ENCODE data around the gene UBN2. TPM values are rescaled to one million over a fixed set of nuclear protein-coding genes. Genes with fewer than 3 reads are reported as not detected.

Gene UBN2
- total and polyA plus RNA-seq, 10 of the 15 experiments (the other 5 are each of a cell fraction or from before 2014, with no cell fraction given) = 0.27 to 8.5 (median 2.5) TPM

GRCh38 chr7:139246905-139247304, 15.9 kb downstream of the UBN2 start (continued):
- no peak for TF ChIP-seq ZNF592 (IDR thresholded peaks at IDR 0.05)
- no peak for TF ChIP-seq IKZF1 (conservative IDR thresholded peaks at IDR 0.05)
- no peak for TF ChIP-seq NFIC (IDR thresholded peaks at IDR 0.05; ENCODE audit: low read depth, low read length)
- no peak for TF ChIP-seq SMC3 (IDR thresholded peaks at IDR 0.05; ENCODE audit: borderline replicate concordance, low read length)
- TF ChIP-seq ZNF217 (IDR thresholded peaks at IDR 0.05) = no peak
- no peak for TF ChIP-seq SIN3A (IDR thresholded peaks at IDR 0.05; ENCODE audit: low read depth, low read length)
- no peak for TF ChIP-seq EGR1 (IDR thresholded peaks at IDR 0.05; ENCODE audit: borderline replicate concordance in 1 of 2, low read depth in 2 of 2, low read length in 2 of 2)
- no peak for TF ChIP-seq IRF4 (IDR thresholded peaks at IDR 0.05; ENCODE audit: low read depth, low read length)

DNA sequence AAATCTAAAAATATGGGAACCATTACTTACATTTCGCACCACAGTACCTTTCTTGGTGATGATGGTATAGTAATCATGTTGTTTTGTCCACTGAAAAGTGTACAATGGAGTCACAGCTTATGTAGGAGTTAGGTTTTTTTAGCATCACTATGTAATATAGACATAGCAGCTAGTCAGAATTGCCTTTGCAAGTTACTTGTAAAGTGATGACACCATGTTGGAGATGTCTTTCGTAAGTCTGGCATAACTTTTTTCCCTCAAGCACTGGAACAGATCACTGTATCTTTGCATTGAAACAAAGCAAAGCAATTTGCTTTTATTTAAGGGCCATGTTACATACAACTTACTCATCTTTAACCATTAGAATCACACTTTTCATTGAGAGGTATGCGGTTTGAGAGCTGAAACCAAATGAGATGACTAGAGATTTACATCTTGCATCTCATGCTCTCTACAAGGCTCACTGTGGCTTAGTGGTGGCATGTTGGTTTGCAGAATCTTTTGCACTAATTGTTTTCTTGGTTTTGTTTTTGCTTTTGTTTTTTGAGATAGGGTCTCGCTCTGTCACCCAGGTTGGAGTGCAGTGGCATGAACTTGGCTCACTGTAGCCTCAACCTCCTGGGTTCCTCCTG, 18.3 kb downstream of the UBN2 start:
- in situ Hi-C loops (cut with MboI) = no loop called here
- Histone ChIP-seq H3K27me3 (replicated peaks in 1 of 2; ENCODE audit: control insufficient read depth in 2 of 2, insufficient read depth in 2 of 2, low read length in 1 of 2) (no peaks in the 10 kb centered on the region), H3K36me3 (ENCODE audit: control insufficient read depth in 2 of 2, insufficient read depth in 2 of 2, low read length in 1 of 2) (peaks cover 0 to 12% of the 10 kb centered on the region in 2 experiments; a peak in 3 of 4 replicates), H3K4me3 (no peak overlapping the region), H3K9ac (ENCODE audit: control insufficient read depth, insufficient read depth, low read length) (no peak overlapping the region), H2AFZ (ENCODE audit: control insufficient read depth, low read depth, low read length) (no peak overlapping the region), H3K4me2 (ENCODE audit: control insufficient read depth, insufficient read depth) (no peak overlapping the region), H4K20me1 (ENCODE audit: control insufficient read depth, insufficient read depth) (no peaks in the 10 kb centered on the region), H3K9me3 (replicated peaks; ENCODE audit: control insufficient read depth, insufficient read depth, low read length) (no peaks in the 10 kb centered on the region), H3K79me2 (ENCODE audit: control insufficient read depth, insufficient read depth, low read length) (no peaks in the 10 kb centered on the region), H3K27ac (ENCODE audit: control insufficient read depth, insufficient read depth) (no peak overlapping the region), H3K4me1 (ENCODE audit: control insufficient read depth, insufficient read depth, low read length) (no peaks in the 10 kb centered on the region)
- no peak for ATAC-seq
- DNase-seq (ENCODE audit: low read depth, low spot score) = no peak
- ChIA-PET CTCF (no interaction called here), SMC1A (ENCODE audit: uncharacterized antibody, unreplicated experiment) (no interaction called here), POLR2A (no interaction called here), RAD21 (ENCODE audit: unreplicated experiment) (no interaction called here)
- no TSS peak for BruUV-seq (replicated peaks)
- FAIRE-seq = no peak
- intact Hi-C loops (cut with micrococcal nuclease; ENCODE audit: unreplicated experiment) = no loop called here
- 98% methylated on average over 4 of the region's 4 CpGs for WGBS (ENCODE audit: insufficient coverage, insufficient replicate concordance, low lambda C conversion rate, missing lambda C conversion rate)
- no peak for TF ChIP-seq ELK1 (IDR thresholded peaks at IDR 0.05; ENCODE audit: low read depth, low read length)
- no peak for TF ChIP-seq RFX5 (IDR thresholded peaks at IDR 0.05; ENCODE audit: low read depth, low read length)
- no peak for TF ChIP-seq BCLAF1 (IDR thresholded peaks at IDR 0.05)
- TF ChIP-seq PAX8 (IDR thresholded peaks at IDR 0.05) = no peak
- TF ChIP-seq YBX1 (IDR thresholded peaks at IDR 0.05) = no peak
- TF ChIP-seq SREBF1 (IDR thresholded peaks at IDR 0.05; ENCODE audit: low read length) = no peak
- TF ChIP-seq SIX5 (IDR thresholded peaks at IDR 0.05; ENCODE audit: low read depth, low read length, severe bottlenecking) = no peak
- no peak for TF ChIP-seq STAT3 (IDR thresholded peaks at IDR 0.05; ENCODE audit: low read depth, low read length)
- TF ChIP-seq RAD21 (IDR thresholded peaks at IDR 0.05; ENCODE audit: insufficient read depth, low read depth, low read length) = no peak
